NCI-H2107 treated with DMSO at 0.1 percent for 48 hours (cell line): ENCODE results near the gene PDCD1.

Experiments used
- DNase-seq: peaks from one replicate; lab custom pipeline; 2025; ENCODE audit not compliant: unreplicated experiment; lab: John Stamatoyannopoulos, UW

The PDCD1 gene

GRCh38 chr2:241895712-241896641 is 37.3 kb upstream of the PDCD1 start:
- DNase-seq: no peak

GRCh38 chr2:241895427-241895711 is 36.7 kb upstream of the PDCD1 start:
- DNase-seq: no peak

GRCh38 chr2:241894681-241895426 is 36.2 kb upstream of the PDCD1 start:
- no peak for DNase-seq

DNA sequence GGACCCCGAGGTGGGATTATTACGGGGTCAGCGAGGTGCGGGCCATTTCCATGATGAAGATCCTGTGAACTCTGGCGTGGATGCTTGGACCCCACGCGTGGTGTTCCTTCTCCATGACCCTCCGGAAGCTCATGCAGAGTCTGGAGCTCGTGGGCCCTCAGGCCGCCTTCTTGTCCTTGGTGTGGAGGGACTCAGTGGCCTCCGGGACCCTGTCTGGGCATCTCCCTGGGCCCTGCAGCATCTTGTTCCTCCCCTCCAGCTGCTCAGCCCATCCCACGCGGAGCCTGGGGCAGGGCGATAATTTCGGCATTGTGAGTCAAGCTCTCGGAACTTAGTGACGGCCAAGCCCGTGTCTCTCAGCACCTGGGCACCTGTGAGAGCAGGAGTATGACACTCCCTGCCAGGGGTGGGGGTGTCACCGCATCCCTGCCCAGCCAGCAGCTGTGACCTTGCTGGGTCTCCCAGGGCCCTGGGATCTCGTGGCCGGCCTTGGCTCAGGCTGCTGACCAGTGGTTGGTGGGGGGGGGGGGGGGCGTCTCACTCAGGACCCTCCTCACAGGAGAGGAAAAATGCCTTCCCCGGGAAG is 35.5 kb upstream of the PDCD1 start:
- DNase-seq: no peak

DNA sequence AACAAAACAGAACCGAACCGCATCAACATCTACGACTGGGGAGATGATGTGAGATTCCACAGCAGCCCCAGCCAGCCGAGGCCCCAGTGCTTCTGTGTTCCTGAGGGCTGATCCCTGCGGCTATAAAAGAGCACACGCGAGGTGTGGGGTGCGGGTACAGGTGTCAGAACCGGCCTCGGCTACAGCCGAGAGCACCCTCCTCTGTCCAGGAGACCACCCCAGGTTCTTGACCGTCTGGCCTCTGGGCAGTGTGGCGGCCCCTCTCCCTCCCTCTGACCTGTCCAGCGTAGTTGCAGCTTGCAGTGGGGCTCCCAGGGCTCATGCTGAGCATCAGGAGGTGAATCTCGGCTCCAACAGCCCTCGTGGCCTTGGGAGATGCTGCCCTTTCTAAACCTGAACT is 34.6 kb upstream of the PDCD1 start:
- DNase-seq: no peak

DNA sequence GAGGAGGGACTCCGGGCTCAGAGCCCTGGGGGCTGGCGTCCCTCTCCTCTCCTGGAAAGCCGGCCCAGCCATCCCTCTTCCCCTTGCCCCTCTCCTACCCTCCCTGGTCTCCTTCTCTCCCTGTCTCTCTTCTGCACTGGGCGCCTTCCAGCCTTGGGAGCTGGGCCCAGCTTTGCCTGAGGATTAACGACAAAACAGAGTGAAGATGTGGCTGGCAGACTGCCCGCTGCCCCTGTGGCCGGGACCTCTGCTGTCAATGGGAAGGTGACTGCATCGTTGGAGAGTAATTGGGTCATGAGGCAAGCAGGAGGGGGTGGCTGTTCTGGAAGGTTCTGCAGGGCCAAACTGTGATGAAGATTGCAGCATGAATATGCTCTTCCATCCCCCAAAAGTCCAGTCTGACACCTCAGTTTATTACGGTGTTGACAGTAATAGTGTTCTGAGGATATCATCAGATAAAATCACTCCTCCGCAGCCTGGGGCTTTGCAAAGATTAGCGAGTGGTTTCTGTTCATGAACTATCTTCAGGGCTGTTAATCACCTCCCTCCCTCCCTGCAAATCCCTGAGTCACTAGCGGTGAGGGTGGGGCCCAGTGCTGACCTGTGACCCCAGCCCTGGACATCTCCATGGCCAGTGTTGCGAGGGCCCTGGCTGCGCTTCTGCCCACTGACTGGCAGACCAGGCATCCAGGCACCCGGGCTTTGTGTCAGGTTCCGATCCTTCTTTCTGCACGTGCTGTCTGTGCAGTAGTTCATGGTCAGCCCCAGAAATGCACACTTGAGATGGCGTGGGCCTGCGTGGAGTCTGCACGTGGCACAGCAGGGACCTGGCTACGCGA is 33.8 kb upstream of the PDCD1 start:
- no peak for DNase-seq

DNA sequence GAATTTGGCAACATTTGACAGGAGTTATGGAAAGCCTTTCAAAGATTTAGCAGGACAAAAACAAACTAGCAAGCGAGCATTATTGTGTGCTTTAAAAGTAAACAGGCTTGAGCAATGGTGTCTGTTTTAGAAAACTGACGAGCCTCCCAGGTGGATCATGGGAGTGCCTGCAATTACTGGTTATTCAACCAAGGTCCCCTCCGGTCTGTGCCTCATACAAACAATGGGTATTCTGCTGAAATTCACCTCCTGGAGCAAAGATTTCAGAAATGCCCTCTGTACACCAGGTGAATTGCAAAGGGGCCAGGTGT is 33.2 kb upstream of the PDCD1 start:
- DNase-seq: no peak

- no peak for DNase-seq
Measured at GRCh38 chr2:241891315-241891987, 32.8 kb upstream of the PDCD1 start.

DNA sequence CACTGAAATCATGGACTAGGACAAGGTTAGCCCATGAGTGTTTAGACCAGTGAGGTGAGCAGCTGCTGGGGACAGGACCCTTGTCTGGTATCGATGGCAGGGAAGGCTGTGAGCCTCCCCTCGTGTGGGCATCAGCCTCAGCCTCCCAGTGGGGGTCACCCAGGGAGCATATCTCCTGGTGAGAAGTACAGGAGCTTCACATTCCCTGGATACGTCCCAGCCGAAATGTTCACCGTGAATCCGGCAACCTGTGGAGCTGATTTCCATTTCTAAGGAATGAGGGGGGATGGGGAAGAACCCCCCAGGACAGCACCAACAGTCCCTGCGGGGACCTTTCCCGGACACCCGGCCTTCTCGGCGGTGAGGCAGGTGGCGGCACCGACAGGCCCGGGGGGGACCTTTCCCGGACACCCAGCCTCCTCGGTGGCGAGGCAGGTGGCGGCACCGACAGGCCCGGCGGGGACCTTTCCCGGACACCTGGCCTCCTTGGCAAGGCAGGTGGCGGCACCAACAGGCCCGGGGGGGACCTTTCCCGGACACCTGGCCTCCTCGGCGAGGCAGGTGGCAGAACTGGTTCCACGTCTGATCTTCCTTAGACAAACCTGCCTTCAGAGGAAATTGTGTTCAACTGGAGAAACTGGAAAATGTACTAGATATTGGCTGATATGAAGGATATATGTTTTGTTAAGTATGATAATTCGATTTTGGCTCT is 32.0 kb upstream of the PDCD1 start:
- no peak for DNase-seq

DNA sequence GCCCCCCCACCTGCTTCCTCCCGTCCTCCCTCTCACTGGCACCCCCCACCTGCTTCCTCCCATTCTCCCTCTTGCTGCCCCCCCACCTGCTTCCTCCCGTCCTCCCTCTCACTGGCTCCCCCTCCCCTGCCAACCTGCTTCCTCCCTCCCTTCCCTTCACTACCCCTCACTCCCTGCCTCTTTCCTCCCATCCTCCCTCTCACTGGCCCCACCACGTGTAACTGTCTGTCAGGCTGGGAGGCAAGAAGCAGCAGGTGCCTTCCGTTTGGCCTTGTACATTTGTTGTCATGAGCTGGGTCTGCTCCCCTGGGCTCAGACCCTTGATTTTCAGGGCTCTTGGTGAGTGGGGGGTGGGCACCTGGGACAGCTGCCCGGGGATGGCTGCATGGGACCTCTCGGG is 29.9 kb upstream of the PDCD1 start:
- DNase-seq: no peak

DNA sequence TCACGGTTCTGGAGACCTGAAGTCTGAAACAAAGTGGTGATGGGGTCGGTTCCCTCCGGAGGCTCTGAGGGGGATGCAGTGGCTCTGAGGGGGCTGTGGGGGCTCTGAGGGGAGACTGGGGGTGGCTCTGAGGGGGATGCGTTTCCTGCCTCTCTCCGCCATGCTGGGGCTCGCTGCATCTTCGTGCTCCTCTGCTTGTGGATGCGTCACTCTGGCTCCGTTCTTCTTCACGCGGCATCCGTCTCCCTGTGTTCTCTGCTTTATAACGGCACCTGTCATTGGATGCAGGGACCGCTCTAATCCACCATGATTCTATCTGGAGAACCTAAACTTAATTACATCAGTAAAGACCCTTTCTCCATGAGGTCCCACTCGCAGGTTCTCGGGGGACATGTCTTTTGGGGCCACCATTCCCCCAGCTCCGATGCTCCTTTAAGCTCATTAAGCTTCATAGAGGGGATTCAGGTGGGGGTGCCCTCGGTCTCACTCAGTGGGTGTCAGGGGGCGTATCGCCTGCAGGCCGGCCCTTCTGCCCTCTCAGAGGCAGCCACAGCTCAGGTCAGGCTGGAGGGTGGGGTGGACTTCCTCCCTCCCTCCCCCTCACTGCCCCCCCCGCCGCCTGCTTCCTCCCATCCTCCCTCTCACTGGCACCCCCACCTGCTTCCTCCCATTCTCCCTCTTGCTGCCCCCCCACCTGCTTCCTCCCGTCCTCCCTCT is 29.3 kb upstream of the PDCD1 start:
- no peak for DNase-seq

- DNase-seq: no peak
Measured at GRCh38 chr2:241886840-241887447, 28.2 kb upstream of the PDCD1 start.

DNA sequence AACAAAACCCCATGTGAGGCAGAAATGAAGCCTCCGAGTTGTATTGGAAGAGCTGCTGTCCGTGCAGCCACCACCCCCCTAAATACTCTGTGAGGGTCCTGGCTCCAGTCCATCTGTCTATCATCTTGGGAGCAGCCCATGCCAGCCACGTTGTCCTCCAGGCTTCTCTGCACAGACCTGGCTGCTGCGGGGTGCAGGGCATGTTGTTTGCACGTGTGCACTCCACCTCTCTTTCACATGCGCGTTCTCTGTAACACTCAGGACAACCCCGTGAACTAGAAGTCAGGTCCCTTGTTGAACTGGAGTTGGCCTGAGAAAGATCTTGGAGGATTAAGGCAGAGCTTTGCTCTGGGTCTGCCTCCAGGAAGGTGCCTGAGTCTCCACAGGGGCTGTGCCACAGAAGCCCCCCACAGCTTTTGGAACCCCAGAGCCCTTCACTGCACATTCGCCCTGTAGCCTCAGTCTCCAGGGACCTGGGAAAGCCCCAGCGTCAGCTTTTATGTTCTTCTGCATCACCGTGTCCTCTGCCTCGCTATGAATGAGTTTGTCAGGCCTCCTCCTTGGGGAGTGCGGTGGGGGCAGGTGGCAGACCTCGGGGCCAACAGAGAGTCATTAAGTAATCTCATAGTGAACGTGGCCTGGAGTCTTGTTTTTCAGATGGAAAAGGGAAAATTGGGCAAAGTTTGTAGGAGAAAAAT is 27.4 kb upstream of the PDCD1 start:
- DNase-seq: no peak

DNA sequence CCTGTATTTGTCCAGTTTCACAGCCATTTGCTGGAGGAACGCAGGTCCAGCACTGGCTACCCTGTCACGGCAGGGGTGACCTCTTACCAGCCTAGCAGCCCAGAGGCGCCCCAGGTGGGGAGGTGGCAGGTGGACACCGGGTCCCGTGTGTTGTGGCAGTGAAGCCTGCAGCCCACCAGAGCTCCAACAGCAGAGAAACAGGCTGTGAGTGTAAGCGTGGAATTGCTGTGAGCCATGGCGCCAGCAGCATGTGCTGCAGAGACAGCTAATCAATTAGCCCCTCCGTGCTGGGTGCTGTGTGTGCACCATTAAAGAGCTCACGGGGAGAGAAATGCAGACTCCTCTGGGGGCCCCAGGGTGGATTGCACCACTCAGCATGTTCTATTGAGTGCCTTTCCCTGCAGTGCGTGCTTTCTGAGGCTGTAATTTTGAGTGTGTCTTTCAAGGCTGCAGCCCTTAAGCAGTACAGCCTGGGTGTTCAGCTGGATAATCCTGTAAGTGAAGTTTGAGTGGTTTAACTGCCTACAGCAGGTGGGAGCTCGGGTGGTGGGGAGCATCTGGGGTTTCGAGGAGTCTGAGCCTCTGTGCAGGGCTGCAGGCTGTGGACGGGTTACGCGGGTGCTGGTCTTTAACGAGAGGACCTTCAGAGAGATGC is 26.7 kb upstream of the PDCD1 start:
- peak; percentile 57 for DNase-seq

DNA sequence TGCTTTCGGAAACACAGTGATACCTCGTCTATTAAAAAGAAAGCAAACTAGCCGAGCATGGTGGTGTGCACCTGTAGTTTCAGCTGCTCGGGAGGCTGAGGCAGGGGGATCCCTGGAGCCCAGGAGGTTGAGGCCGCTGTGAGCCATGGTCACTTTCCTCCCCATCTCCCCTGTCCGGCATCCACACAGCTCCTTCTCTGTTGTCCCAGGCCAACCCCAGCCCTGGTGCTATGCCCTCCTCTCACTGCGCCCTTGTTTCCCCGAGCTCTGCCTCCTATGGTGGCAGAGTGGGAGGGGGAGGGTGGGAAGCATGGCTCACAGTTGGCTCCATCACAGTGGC is 26.2 kb upstream of the PDCD1 start:
- no peak for DNase-seq

DNA sequence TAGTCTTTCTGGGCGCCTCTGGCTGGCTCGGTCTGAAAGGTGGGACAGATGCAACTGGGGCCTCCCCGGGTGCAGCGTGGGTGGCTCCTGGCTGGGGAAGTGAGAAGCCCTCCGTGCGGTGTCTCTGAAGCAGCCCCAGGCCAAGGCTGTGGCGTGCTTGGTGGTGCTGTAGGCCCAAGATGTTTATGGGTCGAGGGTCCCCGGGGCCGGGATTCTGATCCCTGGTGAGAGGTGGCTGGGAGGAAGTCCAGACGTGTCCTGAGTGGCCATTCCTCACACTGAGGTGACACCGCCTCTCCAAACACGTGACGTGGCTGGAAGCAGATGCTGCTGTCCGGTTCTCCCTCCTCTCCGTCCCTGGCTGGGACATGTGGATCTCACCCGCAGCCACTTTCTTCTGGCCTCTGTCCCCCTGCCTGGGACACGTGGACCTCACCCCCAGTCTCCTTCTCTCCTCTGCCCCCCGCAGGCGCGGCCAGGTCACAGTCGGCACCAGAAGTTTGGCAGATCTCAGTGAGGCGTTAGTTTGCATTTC is 23.5 kb upstream of the PDCD1 start:
- no peak for DNase-seq

GRCh38 chr2:241880311-241881073 is 21.8 kb upstream of the PDCD1 start:
- no peak for DNase-seq
